ENCODE measurements around the gene CCL4. TPM values are rescaled to one million over a fixed set of nuclear protein-coding genes. Genes with fewer than 3 reads are reported as not detected.

CCL4 gene
- total and polyA plus RNA-seq, 2 donors (not counting 1 experiment from before 2014, with no cell fraction given): 3.5 to 7.6 TPM

- Histone ChIP-seq H3K4me3 (ENCODE audit: control extremely low read depth in 1 of 5, extremely low read depth in 1 of 5, insufficient read depth in 1 of 5, low read depth in 2 of 5, low read length in 4 of 5) (peak overlapping the region in 1 of 5 experiments; percentile 11), H4K20me1 (ENCODE audit: control insufficient read depth, insufficient read depth, low read length, poor library complexity, severe bottlenecking) (no peaks in the 10 kb centered on the region), H3K36me3 (replicated peaks in 1 of 2; ENCODE audit: control extremely low read depth in 1 of 2, control insufficient read depth in 1 of 2, extremely low read depth in 1 of 2, insufficient read depth in 2 of 2, low read length in 1 of 2) (no peaks in the 10 kb centered on the region), H3K79me2 (ENCODE audit: control insufficient read depth, insufficient read depth, low read length) (no peaks in the 10 kb centered on the region), H3K4me1 (ENCODE audit: control insufficient read depth in 2 of 2, insufficient read depth in 2 of 2, low read length in 2 of 2) (peaks cover 60 to 62% of the 10 kb centered on the region in 2 donors), H3K27me3 (replicated peaks in 1 of 4; ENCODE audit: control extremely low read depth in 1 of 4, control insufficient read depth in 3 of 4, insufficient read depth in 4 of 4, low read length in 3 of 4) (no peaks in the 10 kb centered on the region), H2AFZ (ENCODE audit: insufficient read depth, low read depth, low read length, poor library complexity, severe bottlenecking) (no peak overlapping the region), H3K4me2 (replicated peaks; ENCODE audit: low read depth, low read length, poor library complexity, severe bottlenecking) (peak overlapping the region; percentile 49), H3K27ac (ENCODE audit: low read length in 2 of 2) (no peak overlapping the region), H3K9me3 (ENCODE audit: control extremely low read depth in 1 of 3, control insufficient read depth in 2 of 3, insufficient read depth in 1 of 3, low read length in 2 of 3) (peaks cover 0 to 4% (median 0%) of the 10 kb centered on the region in 3 donors), H3K9ac (ENCODE audit: low read length) (no peak overlapping the region)
- WGBS (ENCODE audit: insufficient coverage): 33% methylated on average over 1 of the region's 1 CpG
- intact Hi-C loops (cut with micrococcal nuclease): no loop called here
- ChIA-PET POLR2A (interaction anchor here (1.0 kb wide), 1 partner anchor 9 kb away, joined by 3 read pairs; no protein-coding TSS in a partner anchor), CTCF (interaction anchor here (1.0 to 6.6 kb wide), 3 partner anchors 8 to 160 kb away, joined by 4 to 71 read pairs (median 6); no protein-coding TSS in a partner anchor)
- peak; percentile 32 for DNase-seq
- TF ChIP-seq EZH2 (IDR thresholded peaks at IDR 0.05; ENCODE audit: borderline replicate concordance, insufficient read depth, low read depth, low read length, poor library complexity, severe bottlenecking): no peak
- no peak for TF ChIP-seq CTCF (IDR thresholded peaks at IDR 0.05)
- no peak for ATAC-seq (ENCODE audit: low read depth)
- Mint-ChIP-seq H3K9me3 (ENCODE audit: insufficient read depth) (peaks cover 3% of the 10 kb centered on the region), H3K27me3 (no peaks in the 10 kb centered on the region), H3K27ac (peak overlapping the region; percentile 26), H3K4me3 (peak overlapping the region; percentile 23), H3K4me1 (peaks cover 55% of the 10 kb centered on the region)
Observed at GRCh38 chr17:36136036-36136435, 32.4 kb downstream of the CCL4 start.

- Mint-ChIP-seq H3K9me3 (ENCODE audit: insufficient read depth) (peaks cover 3% of the 10 kb centered on the region), H3K27ac (no peak overlapping the region), H3K4me1 (peaks cover 57% of the 10 kb centered on the region), H3K27me3 (no peaks in the 10 kb centered on the region), H3K4me3 (no peak overlapping the region)
- no CpG with 5 or more reads among the region's 1 CpG for WGBS (ENCODE audit: insufficient coverage)
- ATAC-seq (ENCODE audit: low read depth) (no peak), DNase-seq (no peak)
- Histone ChIP-seq H3K27ac (ENCODE audit: low read length in 2 of 2) (no peak overlapping the region), H3K9me3 (ENCODE audit: control extremely low read depth in 1 of 3, control insufficient read depth in 2 of 3, insufficient read depth in 1 of 3, low read length in 2 of 3) (peaks cover 0 to 4% (median 0%) of the 10 kb centered on the region in 3 donors), H3K4me2 (replicated peaks; ENCODE audit: low read depth, low read length, poor library complexity, severe bottlenecking) (peak overlapping the region; percentile 49), H3K36me3 (replicated peaks in 1 of 2; ENCODE audit: control extremely low read depth in 1 of 2, control insufficient read depth in 1 of 2, extremely low read depth in 1 of 2, insufficient read depth in 2 of 2, low read length in 1 of 2) (no peaks in the 10 kb centered on the region), H3K79me2 (ENCODE audit: control insufficient read depth, insufficient read depth, low read length) (no peaks in the 10 kb centered on the region), H3K4me3 (ENCODE audit: control extremely low read depth in 1 of 5, extremely low read depth in 1 of 5, insufficient read depth in 1 of 5, low read depth in 2 of 5, low read length in 4 of 5) (peak overlapping the region in 1 of 5 experiments; percentile 11), H3K27me3 (replicated peaks in 1 of 4; ENCODE audit: control extremely low read depth in 1 of 4, control insufficient read depth in 3 of 4, insufficient read depth in 4 of 4, low read length in 3 of 4) (no peaks in the 10 kb centered on the region), H3K4me1 (ENCODE audit: control insufficient read depth in 2 of 2, insufficient read depth in 2 of 2, low read length in 2 of 2) (peaks cover 58% of the 10 kb centered on the region in 2 donors), H2AFZ (ENCODE audit: insufficient read depth, low read depth, low read length, poor library complexity, severe bottlenecking) (no peak overlapping the region), H4K20me1 (ENCODE audit: control insufficient read depth, insufficient read depth, low read length, poor library complexity, severe bottlenecking) (no peaks in the 10 kb centered on the region), H3K9ac (ENCODE audit: low read length) (no peak overlapping the region)
- POLR2A ChIA-PET: interaction anchor here (1.0 kb wide), 1 partner anchor 10 kb away, joined by 3 read pairs; no protein-coding TSS in a partner anchor
- intact Hi-C loops (cut with micrococcal nuclease): no loop called here
- TF ChIP-seq EZH2 (IDR thresholded peaks at IDR 0.05; ENCODE audit: borderline replicate concordance, insufficient read depth, low read depth, low read length, poor library complexity, severe bottlenecking): no peak
- no peak for TF ChIP-seq CTCF (IDR thresholded peaks at IDR 0.05)
- CTCF ChIA-PET: interaction anchor here (1.0 to 6.6 kb wide), 3 partner anchors 9 to 161 kb away, joined by 4 to 71 read pairs (median 6); no protein-coding TSS in a partner anchor
Observed at GRCh38 chr17:36136439-36136838, 32.8 kb downstream of the CCL4 start.
